Transverse colon (tissue), 4 donors: ENCODE data around the gene ADPRHL1.

ENCODE experiments used
- EP300 ChIP-seq: sonication (generic); formaldehyde crosslinking; IDR thresholded peaks from one replicate; pipeline ENCODE4 v1.6.1; 2017; ENCODE audit warnings: antibody characterized with exemption, low read depth
- POLR2A ChIP-seq: fragments of 450-650 bp; IDR thresholded peaks from one replicate; pipeline ENCODE4 v1.6.1; 2016; ENCODE audit warnings: antibody characterized with exemption, mild to moderate bottlenecking, moderate library complexity
- POLR2AphosphoS5 ChIP-seq, 3 donors: sonication (generic); formaldehyde crosslinking; IDR thresholded peaks; one replicate each; pipeline ENCODE4 v1.6.1; 2016; ENCODE audit warnings: antibody characterized with exemption in 3 of 3
- TF ChIP-seq, protein P1 (sequence below), 5 experiments: fragments of 200-600 bp in 3 of 5; fragments of 450-650 bp in 2 of 5; sonication (generic) in 3 of 5; IDR thresholded peaks; 1 replicate in 2 of 5; 2 replicates in 3 of 5; pipeline ENCODE4 v1.5.1; 2016 to 2017; ENCODE audit warnings: antibody characterized with exemption in 5 of 5, inconsistent platforms in 3 of 5, mild to moderate bottlenecking in 2 of 5, moderate library complexity in 1 of 5

- TF ChIP-seq, protein P1, sequence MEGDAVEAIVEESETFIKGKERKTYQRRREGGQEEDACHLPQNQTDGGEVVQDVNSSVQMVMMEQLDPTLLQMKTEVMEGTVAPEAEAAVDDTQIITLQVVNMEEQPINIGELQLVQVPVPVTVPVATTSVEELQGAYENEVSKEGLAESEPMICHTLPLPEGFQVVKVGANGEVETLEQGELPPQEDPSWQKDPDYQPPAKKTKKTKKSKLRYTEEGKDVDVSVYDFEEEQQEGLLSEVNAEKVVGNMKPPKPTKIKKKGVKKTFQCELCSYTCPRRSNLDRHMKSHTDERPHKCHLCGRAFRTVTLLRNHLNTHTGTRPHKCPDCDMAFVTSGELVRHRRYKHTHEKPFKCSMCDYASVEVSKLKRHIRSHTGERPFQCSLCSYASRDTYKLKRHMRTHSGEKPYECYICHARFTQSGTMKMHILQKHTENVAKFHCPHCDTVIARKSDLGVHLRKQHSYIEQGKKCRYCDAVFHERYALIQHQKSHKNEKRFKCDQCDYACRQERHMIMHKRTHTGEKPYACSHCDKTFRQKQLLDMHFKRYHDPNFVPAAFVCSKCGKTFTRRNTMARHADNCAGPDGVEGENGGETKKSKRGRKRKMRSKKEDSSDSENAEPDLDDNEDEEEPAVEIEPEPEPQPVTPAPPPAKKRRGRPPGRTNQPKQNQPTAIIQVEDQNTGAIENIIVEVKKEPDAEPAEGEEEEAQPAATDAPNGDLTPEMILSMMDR (IDR thresholded peaks at IDR 0.05), result no peak
- TF ChIP-seq POLR2AphosphoS5 (IDR thresholded peaks at IDR 0.05), result no peak
- no peak for TF ChIP-seq POLR2A
- TF ChIP-seq EP300, result no peak
Measured at GRCh38 chr13:113433391-113433916, 19.8 kb downstream of the ADPRHL1 start.
